ENCODE measurements around the gene NAA25.

GRCh38 chr12:112007945-112008344 lies 100.6 kb downstream of the NAA25 start:
- TF ChIP-seq EZH2 (IDR thresholded peaks at IDR 0.05) (no peak), POLR2AphosphoS5 (IDR thresholded peaks at IDR 0.05; ENCODE audit: borderline replicate concordance, low read depth, low read length) (no peak), FOXP2 (optimal IDR thresholded peaks at IDR 0.05; ENCODE audit: control extremely low read depth, extremely low read length, insufficient read depth) (no peak)
